Stimulated activated CD8-positive, alpha-beta memory T cell treated with anti-CD3 and anti-CD28 coated beads, Interleukin-4, amount 100 ng/mL, for 24 hours (primary cell): ENCODE measurements around the gene MOB1B.
"Not testable (repeated sequence)": the region's sequence is repeated elsewhere in the genome, so short reads cannot be mapped to it uniquely, and the experiment has no call there.

Source experiments
- DNase-seq: peaks from one replicate; pipeline ENCODE4 v3.0.0-alpha.2; 2020; ENCODE audit warnings: low read depth

Gene MOB1B

DNA sequence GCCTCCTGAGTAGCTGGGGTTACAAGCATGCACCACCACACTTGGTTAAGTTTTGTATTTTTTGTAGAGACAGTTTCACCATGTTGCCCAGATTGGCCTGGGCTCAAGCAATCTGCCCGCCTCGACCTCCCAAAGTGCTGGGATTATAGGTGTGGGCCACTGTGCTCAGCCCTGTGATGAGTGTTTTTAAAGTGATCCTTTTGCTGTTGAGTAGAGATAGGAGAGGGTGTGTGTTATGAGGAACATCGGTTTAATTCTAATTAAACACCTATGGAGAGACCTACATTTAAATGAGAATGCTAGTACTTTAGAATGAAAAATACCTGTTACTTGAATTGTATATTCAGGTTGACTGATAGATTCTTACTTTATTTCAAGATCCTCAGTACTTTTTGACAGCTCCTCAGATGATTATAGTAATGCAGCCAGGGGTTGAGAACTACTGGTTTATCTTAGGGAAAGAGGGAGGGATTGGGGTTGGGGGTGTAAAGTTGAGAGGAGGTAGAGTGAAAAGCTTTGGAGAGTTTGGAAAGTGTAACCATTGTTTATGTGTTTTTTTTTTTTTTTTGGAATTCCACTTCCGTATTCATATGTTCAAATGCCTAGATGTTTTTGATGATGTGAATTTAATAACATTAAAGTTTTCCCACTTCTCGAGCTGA is 54.5 kb downstream of the MOB1B start:
- no peak for DNase-seq

DNA sequence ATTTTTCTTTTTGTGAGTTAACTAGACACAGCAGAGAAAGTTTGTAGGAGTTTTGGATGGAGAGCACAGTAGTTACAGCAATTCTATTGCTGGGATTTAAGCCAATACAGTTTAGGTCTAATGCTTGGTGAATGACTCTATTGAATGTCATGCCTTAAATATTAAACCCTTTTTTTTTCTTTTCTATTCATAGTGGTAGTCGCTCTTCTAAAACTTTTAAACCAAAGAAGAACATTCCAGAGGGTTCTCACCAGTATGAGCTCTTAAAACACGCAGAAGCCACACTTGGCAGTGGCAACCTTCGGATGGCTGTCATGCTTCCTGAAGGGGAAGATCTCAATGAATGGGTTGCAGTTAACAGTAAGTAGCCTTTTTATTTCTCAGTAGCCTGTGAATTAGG is 56.5 kb downstream of the MOB1B start:
- no peak for DNase-seq

DNA sequence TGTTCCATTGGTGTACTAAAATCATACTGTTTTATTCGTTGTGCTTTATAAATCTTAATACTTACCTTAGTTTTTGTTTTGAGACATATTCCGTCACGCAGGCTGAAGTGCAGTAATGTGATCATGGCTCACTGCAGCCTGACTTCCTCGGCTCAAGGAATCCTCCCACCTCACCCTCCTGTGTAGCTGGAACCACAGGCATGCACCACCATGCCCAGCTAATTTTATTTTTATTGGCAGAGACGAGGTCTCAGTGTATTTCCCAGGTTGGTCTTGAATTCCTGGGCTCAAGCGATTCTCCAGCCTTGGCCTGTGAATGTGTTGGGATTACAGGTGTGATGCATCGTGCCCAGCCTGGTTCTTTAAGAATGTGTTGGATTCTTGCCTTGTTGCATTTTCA is 66.9 kb downstream of the MOB1B start:
- no peak for DNase-seq

DNA sequence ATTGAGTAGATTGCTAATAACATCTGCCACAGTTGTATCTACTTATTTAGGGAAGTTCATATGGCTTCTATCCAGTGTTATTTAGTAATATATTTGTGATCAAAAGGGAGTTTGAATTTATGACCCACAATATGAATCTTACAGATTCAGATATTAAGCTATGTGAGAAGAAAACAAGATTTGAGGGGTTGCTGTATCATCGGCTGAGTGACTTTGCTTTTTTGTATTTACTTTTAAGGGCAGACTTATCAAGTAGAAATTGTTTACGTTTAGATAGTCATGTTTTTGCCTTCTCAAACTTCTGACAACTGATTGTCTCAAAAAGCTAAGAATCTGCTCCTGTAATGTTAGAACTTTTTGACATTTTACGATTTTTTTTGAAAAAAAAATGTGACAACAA is 74.1 kb downstream of the MOB1B start:
- no peak for DNase-seq

DNA sequence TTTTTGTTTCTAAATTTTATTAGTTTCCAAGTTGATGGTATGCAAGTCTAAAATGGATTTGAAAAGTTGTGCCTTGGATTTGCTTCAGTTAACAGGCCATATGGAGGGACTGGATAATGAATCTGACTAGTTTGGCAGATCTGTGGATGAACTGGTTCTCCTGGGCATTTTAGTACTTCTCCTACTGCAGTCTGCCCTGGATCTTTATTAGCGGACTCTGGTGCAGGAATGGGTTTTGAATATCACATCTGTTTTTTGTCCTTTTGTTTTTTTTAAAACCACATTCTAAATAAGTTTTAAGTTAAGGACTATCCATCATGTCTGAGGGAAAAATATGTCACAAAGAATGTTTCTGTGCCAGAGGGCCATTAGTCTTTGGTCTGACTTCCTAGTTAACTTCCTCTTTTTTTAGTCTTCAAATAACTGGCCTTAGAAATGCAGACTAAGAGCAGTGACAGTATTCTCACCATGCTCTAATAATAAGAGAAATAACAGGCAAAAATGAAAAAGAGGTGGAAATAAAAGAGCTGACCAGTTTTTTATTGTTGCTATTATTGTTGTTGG is 77.4 kb downstream of the MOB1B start:
- no peak for DNase-seq

DNA sequence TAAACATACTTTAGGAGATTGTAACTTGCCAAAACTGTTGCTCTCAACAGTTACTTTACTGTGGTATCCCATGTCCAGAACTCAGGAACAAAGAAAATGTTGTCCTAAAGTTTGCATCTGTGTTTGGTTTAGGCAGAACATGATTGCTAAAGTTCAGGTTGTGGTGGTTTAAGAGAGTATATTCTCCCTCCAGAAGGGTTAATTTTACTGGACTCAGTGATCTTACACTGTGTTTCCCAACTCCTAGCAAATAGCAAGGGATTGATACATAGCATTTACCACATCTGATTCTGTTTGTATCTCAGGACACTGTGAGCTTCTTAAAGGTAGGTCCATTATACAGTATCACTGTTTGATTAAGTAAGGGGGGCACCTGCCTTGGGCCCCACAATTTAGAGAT is 78.0 kb downstream of the MOB1B start:
- DNase-seq = no peak

DNA sequence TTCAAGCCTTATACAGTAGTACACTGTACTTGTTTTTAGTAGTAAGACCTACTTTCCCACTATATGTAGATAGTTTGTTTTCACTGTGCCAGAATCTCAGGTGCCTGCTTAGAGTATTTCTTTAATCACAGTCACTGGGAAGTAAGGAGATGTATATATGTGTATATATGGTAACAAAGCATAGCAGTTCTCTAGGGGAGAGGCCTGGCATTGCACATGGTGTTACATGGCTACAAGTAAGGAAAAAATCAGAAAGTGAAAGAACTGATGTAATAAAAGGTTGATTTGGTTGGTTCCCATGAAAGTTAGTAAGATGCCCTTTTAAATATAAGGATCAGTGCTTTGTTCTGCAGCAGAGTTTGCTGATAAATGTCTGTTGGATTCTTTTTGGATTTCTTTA is 81.9 kb downstream of the MOB1B start:
- DNase-seq = no peak

DNA sequence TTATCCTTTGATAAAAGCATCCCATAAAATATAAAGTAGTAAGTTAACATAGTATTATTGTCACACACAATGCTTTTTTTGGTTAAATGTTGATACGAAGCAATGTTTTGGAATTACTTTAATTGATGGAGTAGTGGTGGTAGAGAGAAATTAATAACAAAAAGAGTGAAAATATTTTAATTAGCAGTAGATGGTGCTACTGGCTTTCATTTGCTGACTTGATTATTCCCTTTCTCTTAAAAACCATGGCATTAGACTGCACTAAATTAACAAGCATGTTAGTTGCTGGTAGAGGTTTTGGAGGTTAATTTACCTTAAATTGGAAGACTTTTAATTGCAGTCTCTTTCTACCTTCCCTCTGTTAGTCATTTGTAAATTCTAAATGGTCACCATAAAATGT is 82.4 kb downstream of the MOB1B start:
- DNase-seq = no peak

DNA sequence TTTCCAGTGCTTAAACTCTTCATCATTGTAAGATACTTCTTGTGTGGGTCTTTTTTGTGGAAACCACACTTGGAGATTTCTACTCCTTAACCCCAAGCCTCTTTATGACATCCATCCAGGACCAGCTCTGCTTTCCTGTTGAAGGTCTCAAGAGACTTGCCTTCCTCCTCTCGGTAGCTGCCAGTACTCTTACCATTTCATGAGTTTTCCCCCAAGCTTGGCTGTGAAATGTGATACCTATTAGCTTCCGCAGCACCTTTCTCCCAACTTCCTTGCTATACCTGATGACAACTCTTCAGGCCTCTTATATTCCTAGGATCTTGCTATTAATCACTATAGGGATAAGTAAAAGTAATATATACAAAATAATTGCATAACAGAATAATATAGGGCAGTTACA is 89.4 kb downstream of the MOB1B start:
- DNase-seq = no peak

DNA sequence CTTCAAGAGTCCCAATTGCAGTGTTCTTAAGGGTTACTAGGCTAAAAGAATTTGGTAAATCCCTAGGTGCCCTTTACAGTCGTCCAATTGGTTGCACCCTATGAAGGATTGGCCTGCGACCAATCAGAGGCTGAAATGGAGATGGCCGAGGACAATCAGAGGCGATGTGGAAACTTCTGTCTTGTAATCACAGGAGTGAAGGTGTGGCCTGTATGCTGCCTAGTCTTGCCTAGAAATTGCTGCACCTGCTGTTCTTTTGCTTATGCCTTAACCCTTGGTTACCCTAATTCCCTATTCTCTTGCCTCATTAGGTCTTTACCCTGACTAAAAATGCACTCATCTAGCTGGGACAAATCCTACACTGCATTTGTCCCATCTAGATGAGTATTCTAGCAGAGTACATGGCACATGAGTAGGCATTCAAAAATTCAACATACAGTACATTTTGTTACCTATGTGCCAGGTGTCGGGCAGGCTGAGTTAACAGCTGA is 90.3 kb downstream of the MOB1B start:
- no peak for DNase-seq

DNA sequence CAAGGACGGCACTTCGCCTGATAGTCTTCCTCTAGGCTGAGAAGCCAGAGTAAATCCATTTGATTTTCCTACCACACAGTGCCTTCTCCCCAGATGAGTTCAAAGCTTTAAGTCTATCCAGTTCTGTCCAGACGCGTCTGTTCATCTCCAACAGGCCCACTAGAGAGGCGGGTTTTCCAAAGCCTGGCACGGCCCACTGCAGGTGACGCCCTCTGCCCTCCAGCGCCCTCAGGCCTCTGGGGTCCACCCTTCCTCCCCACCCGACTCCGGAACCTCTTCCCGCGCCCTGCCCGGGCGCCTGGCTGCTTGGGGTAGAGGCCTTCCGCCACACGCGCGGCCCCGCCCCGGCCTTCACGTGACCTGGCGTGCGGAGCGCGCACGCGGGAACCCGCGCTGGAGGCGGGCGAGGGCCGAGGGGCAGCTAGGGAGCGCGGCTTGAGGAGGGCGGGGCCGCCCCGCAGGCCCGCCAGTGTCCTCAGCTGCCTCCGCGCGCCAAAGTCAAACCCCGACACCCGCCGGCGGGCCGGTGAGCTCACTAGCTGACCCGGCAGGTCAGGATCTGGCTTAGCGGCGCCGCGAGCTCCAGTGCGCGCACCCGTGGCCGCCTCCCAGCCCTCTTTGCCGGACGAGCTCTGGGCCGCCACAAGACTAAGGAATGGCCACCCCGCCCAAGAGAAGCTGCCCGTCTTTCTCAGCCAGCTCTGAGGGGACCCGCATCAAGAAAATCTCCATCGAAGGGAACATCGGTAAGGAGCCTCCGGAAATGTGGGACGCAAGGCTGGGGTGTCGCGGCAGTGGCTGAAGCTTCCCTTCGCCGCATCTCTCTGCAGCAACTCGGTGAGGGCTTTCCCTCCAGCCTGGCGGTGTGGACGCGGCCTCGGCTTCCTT is 91.3 kb downstream of the MOB1B start, which contains the start of gene DCK:
Gene DCK (plus strand): TSS at position 469 of the 888 bp plus-strand sequence. CDS start 187 bp downstream, at position 656.
- peak; percentile 84 for DNase-seq

DNA sequence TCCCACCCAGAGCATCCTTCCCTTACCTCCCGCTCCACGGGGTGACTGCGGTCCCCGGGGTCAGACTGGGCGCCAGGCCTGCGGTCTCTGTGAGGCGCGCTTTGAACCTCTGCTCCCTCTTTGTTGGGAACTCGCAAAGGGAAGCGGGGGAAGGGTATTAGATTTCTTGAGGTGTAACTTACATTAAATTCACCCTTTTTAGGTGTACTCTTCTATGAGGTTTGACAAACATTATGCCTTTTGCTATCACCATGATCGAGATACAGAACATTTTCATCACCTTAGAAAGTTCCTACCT is 91.8 kb downstream of the MOB1B start:
- DNase-seq = no peak

DNA sequence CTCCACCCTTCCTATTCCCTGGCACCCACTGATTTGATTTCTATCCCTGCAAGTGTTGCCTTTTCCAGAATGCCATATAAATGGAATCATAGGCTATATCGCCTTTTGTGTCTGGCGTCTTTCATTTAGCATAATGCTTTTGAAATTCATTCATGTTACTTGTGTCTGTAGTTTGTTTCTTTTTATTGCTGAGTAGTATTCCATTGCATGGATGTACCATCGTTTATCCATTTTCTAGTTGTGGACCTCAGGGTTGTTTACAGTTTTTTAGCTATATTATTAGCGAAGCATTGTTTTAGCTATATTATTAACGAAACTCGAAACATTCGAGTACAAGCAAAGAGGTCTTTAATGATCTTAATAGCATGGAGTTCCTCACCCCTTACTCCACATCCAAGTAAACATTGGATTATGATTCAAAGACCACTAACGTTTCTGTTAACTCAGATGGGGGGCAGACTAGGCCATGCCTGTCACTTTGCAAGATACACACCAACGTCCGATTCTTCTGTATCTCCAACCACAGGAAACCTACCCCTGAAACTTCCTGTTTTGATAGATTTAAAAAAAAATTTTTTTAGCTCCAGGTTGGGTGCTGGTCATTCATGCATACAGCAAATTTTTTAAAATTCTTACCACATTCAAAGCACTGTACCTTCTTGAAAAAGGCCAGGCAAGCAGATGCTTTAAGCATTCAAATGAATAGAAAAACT is 92.4 kb downstream of the MOB1B start:
- DNase-seq = no peak

DNA sequence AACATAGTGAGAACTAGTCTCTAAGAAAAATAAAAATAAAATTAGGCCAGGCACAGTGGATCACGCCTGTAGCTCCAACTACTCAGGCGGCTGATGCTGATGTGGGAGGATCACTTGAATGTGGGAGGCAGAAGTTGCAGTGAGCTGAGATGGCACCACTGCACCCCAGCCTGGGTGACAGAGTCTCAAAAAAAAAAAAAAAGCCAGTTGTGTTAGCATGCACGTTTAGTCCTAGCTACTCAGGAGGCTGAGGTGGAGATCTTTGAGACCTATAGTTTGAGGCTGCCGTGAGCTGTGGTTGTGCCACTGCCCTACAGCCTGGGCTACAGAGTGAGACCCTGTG is 93.8 kb downstream of the MOB1B start:
- DNase-seq = no peak

DNA sequence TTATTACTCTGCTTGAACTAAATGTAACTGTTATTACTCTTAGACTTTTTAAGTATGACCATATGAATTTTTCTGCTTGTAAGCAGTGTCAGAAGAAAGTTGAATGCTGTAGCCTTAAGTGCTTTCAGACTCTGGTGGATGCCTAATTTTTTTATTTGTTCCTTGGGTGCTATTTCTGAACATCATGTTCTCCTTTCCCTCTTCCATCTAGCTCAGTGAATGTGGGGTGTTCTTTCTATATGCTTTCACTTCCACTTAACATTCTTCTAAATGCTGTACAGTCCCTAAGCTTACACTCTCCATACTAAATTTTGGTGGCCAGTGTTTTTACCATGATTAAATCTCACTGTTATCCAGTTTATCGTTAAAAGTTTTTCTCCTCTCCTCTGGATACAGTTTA is 94.9 kb downstream of the MOB1B start:
- DNase-seq = no peak

DNA sequence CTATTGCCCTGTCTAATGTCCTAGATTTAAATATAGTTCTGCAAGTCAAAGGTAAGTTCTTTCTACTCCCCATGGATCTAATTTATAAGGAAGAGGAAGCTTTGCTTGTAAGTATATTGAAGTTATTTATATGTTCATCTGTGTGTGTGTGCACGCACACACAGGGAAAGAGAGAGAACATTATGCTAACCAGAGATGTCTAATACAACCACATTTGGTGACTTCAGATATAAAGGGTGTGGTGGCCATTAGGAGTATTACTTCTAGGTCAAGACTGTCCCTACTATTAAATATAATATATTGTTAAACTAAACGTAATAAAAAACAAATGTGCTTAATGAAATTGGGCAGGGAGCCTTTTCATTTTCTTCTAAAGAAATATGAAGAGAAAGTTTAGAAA is 95.4 kb downstream of the MOB1B start:
- no peak for DNase-seq

DNA sequence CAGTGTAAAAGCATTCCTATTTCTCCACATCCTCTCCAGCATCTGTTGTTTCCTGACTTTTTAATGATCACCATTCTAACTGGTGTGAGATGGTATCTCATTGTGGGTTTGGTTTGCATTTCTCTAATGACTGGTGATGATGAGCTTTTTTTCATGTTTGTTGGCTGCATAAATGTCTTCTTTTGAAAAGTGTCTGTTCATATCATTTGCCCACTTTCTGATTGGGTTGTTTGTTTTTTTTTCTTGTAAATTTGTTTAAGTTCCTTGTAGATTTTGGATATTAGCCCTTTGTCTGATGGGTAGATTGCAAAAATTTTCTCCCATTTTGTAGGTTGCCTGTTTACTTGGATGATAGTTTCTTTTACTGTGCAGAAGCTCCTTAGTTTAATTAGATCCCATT is 97.5 kb downstream of the MOB1B start:
- not testable (repeated sequence) for DNase-seq

DNA sequence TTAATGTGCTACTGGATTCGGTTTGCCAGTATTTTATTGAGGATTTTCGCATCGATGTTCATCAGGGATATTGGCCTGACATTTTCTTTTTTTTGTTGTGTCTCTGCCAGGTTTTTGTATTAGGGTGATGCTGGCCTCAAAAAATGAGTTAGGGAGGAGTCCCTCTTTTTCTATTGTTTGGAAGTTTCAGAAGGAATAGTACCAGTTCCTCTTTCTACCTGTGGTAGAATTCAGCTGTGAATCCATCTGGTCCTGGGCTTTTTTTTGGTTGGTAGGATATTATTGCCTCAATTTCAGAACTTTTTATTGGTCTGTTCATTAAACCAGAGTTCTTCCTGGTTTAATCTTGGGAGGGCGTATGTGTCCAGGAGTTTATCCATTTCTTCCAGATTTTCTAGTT is 99.2 kb downstream of the MOB1B start:
- DNase-seq = not testable (repeated sequence)

DNA sequence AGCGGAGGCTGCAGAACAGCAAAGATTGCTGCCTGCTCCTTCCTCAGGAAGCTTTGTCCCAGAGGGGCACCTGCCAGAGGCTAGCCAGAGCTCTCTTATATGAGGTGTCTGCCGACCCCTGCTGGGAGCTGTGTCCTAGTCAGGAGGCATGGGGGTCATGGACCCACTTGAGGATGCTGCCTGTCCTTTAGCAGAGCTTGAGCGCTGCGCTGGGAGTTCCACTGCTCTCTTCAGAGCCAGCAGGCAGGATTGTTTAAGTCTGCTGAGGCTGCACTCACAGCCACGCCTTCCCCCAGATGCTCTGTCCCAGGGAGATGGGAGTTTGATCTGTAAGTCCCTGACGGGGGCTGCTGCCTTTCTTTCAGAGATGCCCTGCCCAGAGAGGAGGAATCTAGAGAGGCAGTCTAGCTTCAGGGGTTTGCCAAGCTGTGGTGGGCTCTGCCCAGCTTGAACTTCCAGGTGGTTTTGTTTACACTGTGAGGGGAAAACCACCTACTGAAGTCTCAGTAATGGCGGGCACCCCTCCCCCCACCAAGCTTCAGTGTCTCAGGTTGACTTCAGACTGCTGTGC is 102.2 kb downstream of the MOB1B start:
- peak; percentile 31 for DNase-seq

DNA sequence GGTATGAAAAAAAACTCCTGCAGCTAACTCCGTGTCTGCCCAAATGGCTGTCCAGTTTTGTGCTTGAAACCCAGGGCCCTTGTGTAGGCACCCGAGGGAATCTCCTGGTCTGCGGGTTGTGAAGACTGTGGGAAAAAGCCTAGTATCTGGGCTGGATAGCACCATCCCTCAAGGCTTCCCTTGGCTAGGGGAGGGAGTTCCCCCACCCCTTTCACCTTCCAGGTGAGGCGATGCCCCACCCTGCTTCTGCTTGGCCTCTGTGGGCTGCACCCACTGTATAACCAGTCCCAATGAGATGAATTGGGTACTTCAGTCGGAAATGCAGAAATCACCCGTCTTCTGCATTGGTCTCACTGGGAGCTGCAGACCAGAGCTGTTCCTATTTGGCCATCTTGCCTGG is 102.9 kb downstream of the MOB1B start:
- not testable (repeated sequence) for DNase-seq

DNA sequence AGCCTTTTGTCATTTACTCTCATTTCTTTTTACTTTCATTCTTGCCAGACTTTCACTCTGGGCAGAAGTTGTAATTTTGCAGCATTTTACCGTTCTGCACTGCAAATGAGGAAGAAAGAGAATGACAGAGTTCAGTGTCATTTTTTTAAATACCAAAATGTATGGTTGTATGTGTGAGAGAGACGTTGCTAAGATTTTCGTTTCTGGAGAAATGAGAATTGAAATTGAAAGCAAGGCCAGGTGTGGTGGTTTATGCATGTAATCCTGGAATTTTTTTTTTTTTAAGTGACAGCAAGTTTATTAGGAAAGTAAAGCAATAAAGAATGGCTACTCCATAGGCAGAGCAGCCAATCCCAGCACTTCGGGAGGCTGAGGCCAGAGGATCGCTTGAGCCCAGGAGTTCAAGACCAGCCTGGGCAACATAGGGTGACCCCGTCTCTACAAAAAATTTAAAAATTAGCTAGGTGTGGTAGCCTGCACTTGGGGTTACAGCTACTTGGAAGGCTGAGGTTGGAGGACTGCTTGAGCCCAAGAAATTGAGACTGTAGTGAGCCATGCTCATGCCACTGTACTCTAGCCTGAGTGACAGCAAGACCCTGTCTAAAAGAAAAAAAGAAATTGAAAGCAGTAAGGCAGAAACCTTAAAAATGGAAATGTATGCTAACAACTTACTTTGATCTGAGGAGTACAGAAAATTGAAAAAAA is 104.2 kb downstream of the MOB1B start:
- no peak for DNase-seq

DNA sequence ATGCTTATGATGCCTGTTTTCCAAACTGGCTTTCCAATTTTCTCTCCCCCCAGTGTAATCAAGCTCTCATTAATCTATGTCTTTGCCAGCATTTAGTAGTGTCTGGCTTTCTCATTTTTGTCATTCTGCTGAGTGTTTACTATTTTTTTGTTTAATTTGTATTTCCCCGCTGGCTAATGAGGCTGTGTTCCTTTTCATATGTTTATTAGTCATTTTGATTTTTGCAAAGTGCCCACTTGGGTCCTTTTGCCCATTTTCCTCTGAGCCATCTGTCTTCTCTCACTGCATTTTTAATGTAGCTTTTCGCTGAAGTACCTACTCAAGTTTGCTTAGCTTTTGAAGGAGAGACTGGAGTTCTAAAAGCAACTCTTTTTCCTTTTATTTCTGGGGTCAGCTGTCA is 106.0 kb downstream of the MOB1B start:
- DNase-seq = no peak
